HG03159 (cell line): ENCODE data around the gene SIK3.

Experiments
- ATAC-seq: cut with Tn5 transposase; IDR thresholded peaks from one replicate; pipeline ENCODE4 v1.9.1; 2021; ENCODE audit warnings: mild to moderate bottlenecking, moderate library complexity; ENCODE audit not compliant: unreplicated experiment

SIK3 gene

DNA sequence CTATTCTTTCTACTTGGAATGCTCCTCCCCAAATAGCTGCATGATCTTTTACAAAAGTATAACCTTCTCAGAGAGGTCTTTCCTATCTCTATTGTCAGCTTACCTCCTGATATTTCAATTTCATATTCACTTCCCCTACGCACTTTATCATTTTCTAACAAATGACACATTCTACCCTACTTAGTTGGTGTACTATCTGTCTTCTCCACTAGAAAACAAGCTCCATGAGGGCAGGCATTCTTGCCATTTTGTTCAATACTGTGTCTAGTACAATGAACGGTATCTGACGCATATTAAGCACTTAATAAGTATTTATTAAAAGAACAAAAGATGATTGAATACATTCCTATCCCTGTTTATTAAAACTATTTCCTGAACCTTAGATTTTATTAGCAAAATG, 164.3 kb downstream of the SIK3 start:
- ATAC-seq: no peak

GRCh38 chr11:116932181-116932580, 166.0 kb downstream of the SIK3 start:
- no peak for ATAC-seq

DNA sequence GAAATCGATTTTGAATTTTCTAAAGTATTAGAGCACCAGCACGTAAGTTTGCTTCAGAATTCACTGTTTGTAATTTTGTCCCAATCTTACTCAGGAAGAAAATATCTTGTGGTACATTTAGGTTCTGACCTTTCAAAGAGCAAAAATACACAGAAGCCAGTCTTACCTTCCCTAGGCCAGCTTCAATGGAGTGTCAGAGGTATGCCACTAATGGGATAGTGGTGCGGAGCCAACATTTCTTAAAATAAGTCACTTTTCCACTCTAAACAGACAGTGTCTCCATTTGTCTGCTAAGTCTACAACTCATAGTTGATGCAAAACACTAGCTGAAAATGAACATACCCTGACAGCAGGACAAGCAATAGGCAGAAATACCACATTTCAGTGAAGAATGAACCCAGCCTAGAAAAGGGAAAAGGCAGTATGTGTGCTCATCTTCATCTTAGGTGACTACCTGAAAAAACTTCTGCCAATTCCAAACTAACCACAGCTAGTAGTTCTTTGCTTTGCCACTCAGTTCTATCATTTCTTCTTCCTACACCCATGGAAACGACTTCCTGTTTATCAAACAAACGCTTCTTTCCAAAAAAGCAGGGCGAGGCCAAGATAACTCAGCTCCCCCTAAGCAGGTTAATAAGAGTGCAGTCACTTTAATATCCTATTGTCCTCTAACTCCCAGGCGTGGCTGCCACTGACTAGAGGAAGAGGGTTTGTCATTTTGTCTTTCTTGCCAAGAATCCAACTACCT, 166.8 kb downstream of the SIK3 start:
- no peak for ATAC-seq

DNA sequence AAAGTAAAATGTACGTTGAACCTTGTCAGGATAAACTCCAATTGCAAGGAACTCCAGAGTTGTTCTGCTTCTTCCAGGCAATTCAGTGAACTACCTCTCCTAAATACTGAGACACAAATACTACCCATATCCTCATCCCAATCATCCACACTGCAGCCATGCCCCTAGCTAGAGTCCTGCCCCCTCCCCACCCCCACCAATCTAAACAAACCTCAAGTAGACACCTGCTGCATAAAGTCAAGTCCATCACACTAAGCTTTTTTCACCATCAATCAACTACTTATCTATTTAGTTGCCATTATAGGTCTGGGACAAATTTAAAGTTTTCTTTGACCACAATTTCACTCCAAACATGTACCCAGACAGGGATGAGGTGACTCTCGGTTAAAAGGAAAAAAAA, 167.6 kb downstream of the SIK3 start:
- ATAC-seq: no peak

GRCh38 chr11:116930177-116930576, 168.1 kb downstream of the SIK3 start:
- no peak for ATAC-seq

- no peak for ATAC-seq
Observed at GRCh38 chr11:116929414-116930090, 168.7 kb downstream of the SIK3 start.

DNA sequence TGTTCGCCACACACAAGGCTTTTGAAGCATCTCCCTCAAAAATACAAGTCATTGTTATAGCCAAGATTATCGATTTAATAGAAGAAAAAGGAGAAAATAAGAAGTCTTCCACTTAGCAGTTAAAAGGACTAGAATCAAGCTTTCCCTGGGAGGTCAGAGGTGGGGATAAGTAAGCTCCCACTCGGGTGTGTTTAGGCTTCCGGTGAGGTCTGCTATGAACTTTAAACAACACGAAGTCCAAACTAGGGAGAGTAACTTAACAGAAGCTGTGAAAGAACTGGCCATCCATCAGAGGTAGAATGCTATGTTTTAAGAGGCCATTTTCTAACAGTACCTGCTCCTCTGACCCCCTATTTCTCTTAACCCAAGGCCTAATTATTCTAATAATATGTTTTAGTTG, 169.4 kb downstream of the SIK3 start:
- no peak for ATAC-seq

- ATAC-seq: peak; percentile 58
Observed at GRCh38 chr11:116928102-116928777, 170.0 kb downstream of the SIK3 start.

- no peak for ATAC-seq
Observed at GRCh38 chr11:116927163-116927974, 170.9 kb downstream of the SIK3 start.

DNA sequence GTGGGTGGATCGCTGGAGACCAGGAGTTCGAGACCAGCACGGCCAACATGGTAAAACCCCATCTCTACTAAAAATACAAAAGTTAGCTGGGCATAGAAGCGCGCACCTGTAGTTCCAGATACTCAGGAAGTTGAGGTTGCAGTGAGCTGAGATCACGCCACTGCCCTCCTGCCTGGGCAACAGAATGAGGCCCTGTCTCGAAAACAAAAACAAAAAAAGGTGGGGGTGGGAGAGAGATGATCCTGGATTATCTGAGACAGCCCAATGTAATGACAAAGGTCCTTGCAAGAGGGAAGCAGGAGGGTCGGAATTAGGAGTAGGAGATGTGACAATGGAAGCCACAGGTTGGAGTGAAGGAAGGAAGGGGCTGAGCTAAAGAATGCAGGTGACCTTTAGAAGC, 173.2 kb downstream of the SIK3 start:
- peak; percentile 45 for ATAC-seq

GRCh38 chr11:116918925-116919655, 179.1 kb downstream of the SIK3 start:
- no peak for ATAC-seq

DNA sequence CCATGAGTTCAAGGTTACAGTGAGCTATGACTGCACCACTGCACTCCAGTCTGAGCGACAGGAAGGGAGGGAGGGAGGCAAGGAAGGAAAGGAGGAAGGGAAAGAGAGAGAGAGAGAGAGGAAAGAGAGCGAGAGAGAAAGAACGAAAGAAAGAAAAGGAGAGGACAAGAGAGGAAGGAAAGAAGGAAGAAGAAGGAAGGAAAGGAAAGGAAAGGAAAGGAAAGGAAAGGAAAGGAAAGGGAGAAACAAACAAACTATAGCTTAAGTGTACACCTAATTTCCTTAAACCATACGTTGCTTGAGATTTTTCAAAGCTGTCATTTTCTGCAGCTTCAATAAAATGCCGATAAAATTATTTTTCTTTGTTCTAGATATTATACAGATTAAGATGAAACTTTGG, 180.6 kb downstream of the SIK3 start:
- no peak for ATAC-seq

DNA sequence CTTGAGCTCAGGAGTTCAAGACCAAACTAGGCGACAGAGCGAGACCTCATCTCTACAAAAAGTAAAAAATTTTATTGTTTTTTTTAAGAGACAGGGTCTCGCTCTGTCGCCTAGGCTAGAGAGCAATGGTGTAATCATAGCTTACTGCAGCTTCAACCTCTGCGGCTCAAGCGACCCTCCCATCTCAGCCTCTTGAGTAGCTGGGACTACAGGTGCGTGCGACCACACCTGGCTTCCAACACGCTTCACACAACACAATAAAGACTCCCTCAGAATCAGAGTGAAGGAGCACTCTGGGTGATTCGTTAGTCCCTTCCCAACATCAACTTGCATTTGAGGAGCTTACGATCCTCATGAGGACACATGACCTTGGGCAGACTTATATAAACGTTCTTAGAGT, 181.3 kb downstream of the SIK3 start:
- ATAC-seq: no peak

- ATAC-seq: no peak
Observed at GRCh38 chr11:116916052-116916451, 182.2 kb downstream of the SIK3 start.

GRCh38 chr11:116913000-116913399, 185.2 kb downstream of the SIK3 start:
- ATAC-seq: no peak

- no peak for ATAC-seq
Observed at GRCh38 chr11:116911976-116912734, 186.1 kb downstream of the SIK3 start.

DNA sequence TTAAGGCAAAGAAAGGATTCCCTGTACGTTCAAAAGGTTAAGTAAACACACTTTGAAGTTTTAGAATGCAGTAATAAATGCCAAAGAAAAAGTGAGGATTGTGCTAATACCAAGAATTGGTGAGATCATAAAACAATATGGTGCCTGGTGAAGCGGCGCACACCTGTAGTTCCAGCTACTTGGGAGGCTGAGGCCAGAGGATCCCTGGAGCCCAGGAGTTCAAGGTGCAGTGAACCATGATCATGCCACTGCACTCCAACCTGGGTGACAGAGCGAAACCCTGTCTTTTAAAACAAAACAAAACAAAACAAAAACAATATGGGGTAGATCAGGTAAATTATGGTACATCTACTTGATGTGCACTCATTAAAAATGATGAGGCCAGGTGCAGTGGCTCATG, 187.4 kb downstream of the SIK3 start:
- no peak for ATAC-seq

DNA sequence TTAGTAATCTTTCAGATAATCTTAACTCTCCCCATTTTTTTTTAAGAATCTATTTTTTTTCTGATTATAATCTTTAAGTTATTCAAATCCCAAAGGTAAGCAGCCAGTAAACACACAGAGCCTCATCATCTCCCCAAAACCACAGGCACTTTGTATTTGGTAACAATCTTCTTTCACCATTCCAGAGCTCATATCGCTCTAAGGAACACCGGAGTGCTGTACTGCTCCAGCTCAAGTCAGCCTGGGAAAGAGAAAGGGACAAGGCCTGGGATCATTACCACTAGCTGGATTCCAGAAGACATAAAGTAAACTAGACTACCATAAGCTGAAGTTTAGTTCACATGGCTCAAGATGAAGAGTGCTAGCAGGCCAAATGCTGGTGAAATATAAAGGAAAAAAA, 187.8 kb downstream of the SIK3 start:
- ATAC-seq: no peak

GRCh38 chr11:116909245-116909644, 189.0 kb downstream of the SIK3 start:
- ATAC-seq: no peak

DNA sequence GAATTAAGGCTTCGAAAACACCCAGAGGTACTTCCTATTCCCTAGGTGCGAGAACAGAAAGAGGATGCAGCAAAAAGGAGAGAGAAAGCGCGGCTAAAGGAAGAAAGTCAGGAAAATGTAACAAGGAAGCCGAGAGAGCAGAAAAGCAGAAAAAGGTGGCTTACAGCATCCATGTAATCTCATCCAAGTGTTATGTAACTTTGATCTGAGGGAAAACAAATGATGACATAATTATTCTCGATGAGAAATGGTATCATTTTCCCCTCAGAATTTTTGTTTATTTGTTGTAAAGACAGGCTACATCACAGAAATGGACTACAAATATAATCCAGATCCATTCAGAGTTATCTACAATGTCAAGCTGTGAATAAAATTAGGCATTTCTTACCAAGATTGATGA, 191.7 kb downstream of the SIK3 start:
- ATAC-seq: no peak
